ENCODE results near the gene WDR26. TPM values are rescaled to one million over a fixed set of nuclear protein-coding genes. Genes with fewer than 3 reads are reported as not detected.

The WDR26 gene
- total and polyA plus RNA-seq, 9 of the 15 experiments (the other 6 are each of a cell fraction or from before 2014, with no cell fraction given), result 11.5 to 66.0 (median 39.8) TPM

DNA sequence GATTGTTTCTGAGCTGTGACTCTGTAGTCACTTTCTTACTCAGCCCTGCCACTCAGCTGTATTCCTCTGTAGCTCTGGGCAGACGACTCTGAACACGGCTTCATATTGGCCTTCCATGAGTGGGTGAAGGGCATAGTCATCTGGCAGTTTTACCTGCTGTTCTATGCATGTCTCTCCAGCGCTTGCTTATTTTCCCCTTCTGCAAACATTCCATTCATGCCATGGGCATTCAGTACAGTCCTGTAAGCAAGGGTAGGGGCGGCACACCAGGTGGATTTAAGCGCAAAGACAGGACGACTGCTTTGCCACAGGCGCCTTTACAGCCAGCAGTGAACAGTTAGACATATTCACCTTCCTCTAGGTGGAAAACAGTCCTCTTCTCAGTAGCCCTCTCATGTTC, 4.4 kb upstream of the WDR26 start:
- Histone ChIP-seq H3K36me3 (ENCODE audit: control insufficient read depth, insufficient read depth, low read length) (peaks cover 17% of the 10 kb centered on the region; the same call in 2 of the 3 replicates), H3K4me2 (ENCODE audit: insufficient read depth, low read length) (no peak overlapping the region), H3K4me1 (replicated peaks in 1 of 2; ENCODE audit: control insufficient read depth in 2 of 2, insufficient read depth in 2 of 2, low read length in 2 of 2) (peaks cover 7 to 10% of the 10 kb centered on the region in 2 experiments; a peak in 4 of 5 replicates), H3K79me2 (ENCODE audit: control insufficient read depth, insufficient read depth, low read length) (peaks cover 33% of the 10 kb centered on the region), H2AFZ (ENCODE audit: low read depth, low read length) (no peak overlapping the region), H4K20me1 (replicated peaks; ENCODE audit: control insufficient read depth, insufficient read depth, low read length) (no peaks in the 10 kb centered on the region), H3K27ac (ENCODE audit: extremely low read depth, low read depth, low read length) (no peak overlapping the region), H3K4me3 (no peak overlapping the region), H3K9me1 (ENCODE audit: control insufficient read depth, insufficient read depth, low read length) (no peaks in the 10 kb centered on the region), H3K27me3 (ENCODE audit: control insufficient read depth in 2 of 2, insufficient read depth in 2 of 2, low read length in 2 of 2) (no peaks in the 10 kb centered on the region), H3K9me3 (replicated peaks; ENCODE audit: control insufficient read depth, insufficient read depth, low read depth, low read length) (no peaks in the 10 kb centered on the region), H3K9ac (ENCODE audit: insufficient read depth in 1 of 2, low read depth in 2 of 2, low read length in 2 of 2) (no peak overlapping the region)
- DNase-seq (ENCODE audit: extremely low read depth in 1 of 4, low spot score in 3 of 4), result no peak
- TF ChIP-seq, protein P1, sequence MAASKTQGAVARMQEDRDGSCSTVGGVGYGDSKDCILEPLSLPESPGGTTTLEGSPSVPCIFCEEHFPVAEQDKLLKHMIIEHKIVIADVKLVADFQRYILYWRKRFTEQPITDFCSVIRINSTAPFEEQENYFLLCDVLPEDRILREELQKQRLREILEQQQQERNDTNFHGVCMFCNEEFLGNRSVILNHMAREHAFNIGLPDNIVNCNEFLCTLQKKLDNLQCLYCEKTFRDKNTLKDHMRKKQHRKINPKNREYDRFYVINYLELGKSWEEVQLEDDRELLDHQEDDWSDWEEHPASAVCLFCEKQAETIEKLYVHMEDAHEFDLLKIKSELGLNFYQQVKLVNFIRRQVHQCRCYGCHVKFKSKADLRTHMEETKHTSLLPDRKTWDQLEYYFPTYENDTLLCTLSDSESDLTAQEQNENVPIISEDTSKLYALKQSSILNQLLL (CRISPR knock-in tag; IDR thresholded peaks at IDR 0.05; ENCODE audit: borderline replicate concordance), result 0 out of 2 replicates have a peak, but pooled peaks have one; percentile 45
- TF ChIP-seq, protein P2, sequence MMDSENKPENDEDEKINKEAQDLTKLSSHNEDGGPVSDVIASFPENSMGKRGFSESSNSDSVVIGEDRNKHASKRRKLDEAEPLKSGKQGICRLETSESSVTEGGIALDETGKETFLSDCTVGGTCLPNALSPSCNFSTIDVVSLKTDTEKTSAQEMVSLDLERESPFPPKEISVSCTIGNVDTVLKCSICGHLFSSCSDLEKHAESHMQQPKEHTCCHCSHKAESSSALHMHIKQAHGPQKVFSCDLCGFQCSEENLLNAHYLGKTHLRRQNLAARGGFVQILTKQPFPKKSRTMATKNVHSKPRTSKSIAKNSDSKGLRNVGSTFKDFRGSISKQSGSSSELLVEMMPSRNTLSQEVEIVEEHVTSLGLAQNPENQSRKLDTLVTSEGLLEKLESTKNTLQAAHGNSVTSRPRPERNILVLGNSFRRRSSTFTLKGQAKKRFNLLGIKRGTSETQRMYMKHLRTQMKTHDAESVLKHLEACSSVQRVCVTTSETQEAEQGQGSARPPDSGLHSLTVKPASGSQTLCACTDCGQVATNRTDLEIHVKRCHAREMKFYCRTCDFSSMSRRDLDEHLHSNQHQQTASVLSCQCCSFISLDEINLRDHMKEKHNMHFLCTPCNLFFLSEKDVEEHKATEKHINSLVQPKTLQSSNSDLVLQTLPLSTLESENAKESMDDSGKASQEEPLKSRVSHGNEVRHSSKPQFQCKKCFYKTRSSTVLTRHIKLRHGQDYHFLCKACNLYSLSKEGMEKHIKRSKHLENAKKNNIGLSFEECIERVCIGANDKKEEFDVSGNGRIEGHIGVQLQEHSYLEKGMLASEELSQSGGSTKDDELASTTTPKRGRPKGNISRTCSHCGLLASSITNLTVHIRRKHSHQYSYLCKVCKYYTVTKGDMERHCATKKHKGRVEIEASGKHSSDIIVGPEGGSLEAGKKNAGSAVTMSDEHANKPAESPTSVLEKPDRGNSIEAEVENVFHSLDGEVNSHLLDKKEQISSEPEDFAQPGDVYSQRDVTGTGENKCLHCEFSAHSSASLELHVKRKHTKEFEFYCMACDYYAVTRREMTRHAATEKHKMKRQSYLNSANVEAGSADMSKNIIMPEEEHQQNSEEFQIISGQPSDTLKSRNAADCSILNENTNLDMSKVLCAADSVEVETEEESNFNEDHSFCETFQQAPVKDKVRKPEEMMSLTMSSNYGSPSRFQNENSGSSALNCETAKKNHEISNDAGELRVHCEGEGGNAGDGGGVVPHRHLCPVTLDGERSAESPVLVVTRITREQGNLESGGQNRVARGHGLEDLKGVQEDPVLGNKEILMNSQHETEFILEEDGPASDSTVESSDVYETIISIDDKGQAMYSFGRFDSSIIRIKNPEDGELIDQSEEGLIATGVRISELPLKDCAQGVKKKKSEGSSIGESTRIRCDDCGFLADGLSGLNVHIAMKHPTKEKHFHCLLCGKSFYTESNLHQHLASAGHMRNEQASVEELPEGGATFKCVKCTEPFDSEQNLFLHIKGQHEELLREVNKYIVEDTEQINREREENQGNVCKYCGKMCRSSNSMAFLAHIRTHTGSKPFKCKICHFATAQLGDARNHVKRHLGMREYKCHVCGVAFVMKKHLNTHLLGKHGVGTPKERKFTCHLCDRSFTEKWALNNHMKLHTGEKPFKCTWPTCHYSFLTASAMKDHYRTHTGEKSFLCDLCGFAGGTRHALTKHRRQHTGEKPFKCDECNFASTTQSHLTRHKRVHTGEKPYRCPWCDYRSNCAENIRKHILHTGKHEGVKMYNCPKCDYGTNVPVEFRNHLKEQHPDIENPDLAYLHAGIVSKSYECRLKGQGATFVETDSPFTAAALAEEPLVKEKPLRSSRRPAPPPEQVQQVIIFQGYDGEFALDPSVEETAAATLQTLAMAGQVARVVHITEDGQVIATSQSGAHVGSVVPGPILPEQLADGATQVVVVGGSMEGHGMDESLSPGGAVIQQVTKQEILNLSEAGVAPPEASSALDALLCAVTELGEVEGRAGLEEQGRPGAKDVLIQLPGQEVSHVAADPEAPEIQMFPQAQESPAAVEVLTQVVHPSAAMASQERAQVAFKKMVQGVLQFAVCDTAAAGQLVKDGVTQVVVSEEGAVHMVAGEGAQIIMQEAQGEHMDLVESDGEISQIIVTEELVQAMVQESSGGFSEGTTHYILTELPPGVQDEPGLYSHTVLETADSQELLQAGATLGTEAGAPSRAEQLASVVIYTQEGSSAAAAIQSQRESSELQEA (IDR thresholded peaks at IDR 0.05; ENCODE audit: low read depth), result no peak
- TF ChIP-seq SRSF3 (IDR thresholded peaks at IDR 0.05; ENCODE audit: insufficient read depth, low read length) (no peak), ZFP36 (IDR thresholded peaks at IDR 0.05; ENCODE audit: low read depth, low read length, partially characterized antibody) (no peak), ILK (tag; IDR thresholded peaks at IDR 0.05; ENCODE audit: borderline replicate concordance, low read depth) (no peak)
- TF ChIP-seq, protein P3, sequence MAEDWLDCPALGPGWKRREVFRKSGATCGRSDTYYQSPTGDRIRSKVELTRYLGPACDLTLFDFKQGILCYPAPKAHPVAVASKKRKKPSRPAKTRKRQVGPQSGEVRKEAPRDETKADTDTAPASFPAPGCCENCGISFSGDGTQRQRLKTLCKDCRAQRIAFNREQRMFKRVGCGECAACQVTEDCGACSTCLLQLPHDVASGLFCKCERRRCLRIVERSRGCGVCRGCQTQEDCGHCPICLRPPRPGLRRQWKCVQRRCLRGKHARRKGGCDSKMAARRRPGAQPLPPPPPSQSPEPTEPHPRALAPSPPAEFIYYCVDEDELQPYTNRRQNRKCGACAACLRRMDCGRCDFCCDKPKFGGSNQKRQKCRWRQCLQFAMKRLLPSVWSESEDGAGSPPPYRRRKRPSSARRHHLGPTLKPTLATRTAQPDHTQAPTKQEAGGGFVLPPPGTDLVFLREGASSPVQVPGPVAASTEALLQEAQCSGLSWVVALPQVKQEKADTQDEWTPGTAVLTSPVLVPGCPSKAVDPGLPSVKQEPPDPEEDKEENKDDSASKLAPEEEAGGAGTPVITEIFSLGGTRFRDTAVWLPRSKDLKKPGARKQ (CRISPR knock-in tag; IDR thresholded peaks at IDR 0.05), result no peak
- in situ Hi-C loops (cut with MboI) (no loop called here), intact Hi-C loops (cut with micrococcal nuclease) (no loop called here)
- ATAC-seq, result no peak
- ChIA-PET CTCF (ENCODE audit: low intra/inter-chr PET ratio) (no interaction called here), POLR2A (interaction anchor here (0.7 to 1.4 kb wide), 2 partner anchors 18 to 164 kb away, joined by 3 to 9 read pairs; no protein-coding TSS in a partner anchor)
- no TSS peak for BruUV-seq (replicated peaks)
- no peak for FAIRE-seq
- 94% methylated on average over 7 of the region's 7 CpGs for WGBS (ENCODE audit: insufficient coverage, low coverage, missing lambda C conversion rate)

All from K562 (cell line).